ENCODE results near the gene PARP6.

GRCh38 chr15:72285402-72285801 lies 13.0 kb upstream of the PARP6 start:
- TF ChIP-seq, protein P1, sequence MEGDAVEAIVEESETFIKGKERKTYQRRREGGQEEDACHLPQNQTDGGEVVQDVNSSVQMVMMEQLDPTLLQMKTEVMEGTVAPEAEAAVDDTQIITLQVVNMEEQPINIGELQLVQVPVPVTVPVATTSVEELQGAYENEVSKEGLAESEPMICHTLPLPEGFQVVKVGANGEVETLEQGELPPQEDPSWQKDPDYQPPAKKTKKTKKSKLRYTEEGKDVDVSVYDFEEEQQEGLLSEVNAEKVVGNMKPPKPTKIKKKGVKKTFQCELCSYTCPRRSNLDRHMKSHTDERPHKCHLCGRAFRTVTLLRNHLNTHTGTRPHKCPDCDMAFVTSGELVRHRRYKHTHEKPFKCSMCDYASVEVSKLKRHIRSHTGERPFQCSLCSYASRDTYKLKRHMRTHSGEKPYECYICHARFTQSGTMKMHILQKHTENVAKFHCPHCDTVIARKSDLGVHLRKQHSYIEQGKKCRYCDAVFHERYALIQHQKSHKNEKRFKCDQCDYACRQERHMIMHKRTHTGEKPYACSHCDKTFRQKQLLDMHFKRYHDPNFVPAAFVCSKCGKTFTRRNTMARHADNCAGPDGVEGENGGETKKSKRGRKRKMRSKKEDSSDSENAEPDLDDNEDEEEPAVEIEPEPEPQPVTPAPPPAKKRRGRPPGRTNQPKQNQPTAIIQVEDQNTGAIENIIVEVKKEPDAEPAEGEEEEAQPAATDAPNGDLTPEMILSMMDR (IDR thresholded peaks at IDR 0.05; ENCODE audit: low read depth, low read length), result no peak
- no peak for TF ChIP-seq POLR2A (IDR thresholded peaks at IDR 0.05; ENCODE audit: extremely low read depth, insufficient read length)
- TF ChIP-seq MAX (IDR thresholded peaks at IDR 0.05; ENCODE audit: low read depth, low read length), result no peak
- TF ChIP-seq MYC (IDR thresholded peaks at IDR 0.05; ENCODE audit: low read depth, low read length), result no peak
